Measurements from ENCODE around the gene COL4A2. TPM values are rescaled to one million over a fixed set of nuclear protein-coding genes. Genes with fewer than 3 reads are reported as not detected.

COL4A2 gene
- total and polyA plus RNA-seq, 9 donors, result 59.5 to 171 (median 136) TPM

GRCh38 chr13:110551284-110551683, 244.2 kb downstream of the COL4A2 start:
- no peaks in the 10 kb centered on the region for H3K36me3 ChIP-seq
- no peaks in the 10 kb centered on the region for H3K27me3 ChIP-seq
- peaks cover 13% of the 10 kb centered on the region for H3K4me1 ChIP-seq (ENCODE audit: insufficient read depth)
- H3K4me3 ChIP-seq, result no peak overlapping the region
- H3K9me3 ChIP-seq, result no peaks in the 10 kb centered on the region
- no peak for DNase-seq
- TF ChIP-seq POLR2A (IDR thresholded peaks at IDR 0.05) (no peak), EP300 (IDR thresholded peaks at IDR 0.05) (no peak), CTCF (IDR thresholded peaks at IDR 0.05) (no peak)
- H3K27ac ChIP-seq, result peak overlapping the region in 1 of 2 donors; percentile 60
- 32 to 56% (median 47%) methylated on average over 11 of the region's 11 CpGs for WGBS, 3 donors
- intact Hi-C loops (cut with DNase I), result no loop called here

GRCh38 chr13:110552767-110553166, 245.7 kb downstream of the COL4A2 start:
- WGBS, 3 donors, result 96 to 98% (median 97%) methylated on average over 9 of the region's 9 CpGs
- H3K27me3 ChIP-seq, result no peaks in the 10 kb centered on the region
- no peaks in the 10 kb centered on the region for H3K36me3 ChIP-seq
- H3K4me3 ChIP-seq, result no peak overlapping the region
- TF ChIP-seq POLR2A (IDR thresholded peaks at IDR 0.05), result no peak
- no peak for TF ChIP-seq CTCF (IDR thresholded peaks at IDR 0.05)
- no peak for TF ChIP-seq EP300 (IDR thresholded peaks at IDR 0.05)
- no peak overlapping the region for H3K27ac ChIP-seq
- H3K4me1 ChIP-seq (ENCODE audit: insufficient read depth), result peaks cover 7% of the 10 kb centered on the region
- no peaks in the 10 kb centered on the region for H3K9me3 ChIP-seq
- intact Hi-C loops (cut with DNase I), result no loop called here
- DNase-seq, result no peak

DNA sequence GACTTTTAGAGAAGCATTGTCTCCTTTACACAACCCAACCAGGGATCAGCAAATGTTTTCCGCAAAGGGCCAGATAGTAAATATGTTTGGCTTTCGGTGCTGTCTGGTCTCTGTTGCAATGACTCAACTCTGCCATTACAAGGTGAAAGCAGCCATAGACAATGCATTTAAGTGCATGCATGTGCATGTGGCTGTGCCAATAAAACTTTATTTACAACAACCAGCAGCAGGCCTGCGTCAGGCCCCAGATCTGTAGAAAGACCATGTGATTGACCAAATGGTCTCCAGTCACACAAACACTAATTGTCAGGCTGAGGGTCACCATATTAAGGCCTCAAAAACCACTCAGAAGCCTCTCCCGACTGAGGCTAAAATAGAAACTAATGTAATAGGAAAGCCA, 246.3 kb downstream of the COL4A2 start:
- WGBS, 3 donors, result 72 to 83% (median 73%) methylated on average over 4 of the region's 4 CpGs
- no peak overlapping the region for H3K4me3 ChIP-seq
- intact Hi-C loops (cut with DNase I), result no loop called here
- DNase-seq, result no peak
- H3K4me1 ChIP-seq (ENCODE audit: insufficient read depth), result peaks cover 7% of the 10 kb centered on the region
- no peak overlapping the region for H3K27ac ChIP-seq
- no peaks in the 10 kb centered on the region for H3K27me3 ChIP-seq
- TF ChIP-seq POLR2A (IDR thresholded peaks at IDR 0.05), result no peak
- TF ChIP-seq EP300 (IDR thresholded peaks at IDR 0.05), result no peak
- TF ChIP-seq CTCF (IDR thresholded peaks at IDR 0.05), result no peak
- no peaks in the 10 kb centered on the region for H3K9me3 ChIP-seq
- no peaks in the 10 kb centered on the region for H3K36me3 ChIP-seq

- H3K9me3 ChIP-seq, result no peaks in the 10 kb centered on the region
- DNase-seq, result no peak
- no peak overlapping the region for H3K27ac ChIP-seq
- H3K27me3 ChIP-seq, result no peaks in the 10 kb centered on the region
- no peak for TF ChIP-seq CTCF (IDR thresholded peaks at IDR 0.05)
- WGBS, 3 donors, result 82 to 85% (median 84%) methylated on average over 8 of the region's 8 CpGs
- intact Hi-C loops (cut with DNase I), result no loop called here
- H3K4me3 ChIP-seq, result no peak overlapping the region
- peaks cover 5% of the 10 kb centered on the region for H3K4me1 ChIP-seq (ENCODE audit: insufficient read depth)
- no peaks in the 10 kb centered on the region for H3K36me3 ChIP-seq
Observed at GRCh38 chr13:110554227-110554836, 247.2 kb downstream of the COL4A2 start.

All from ovary (tissue), 9 donors.